Chondrocyte (in vitro differentiated cells): ENCODE measurements around the gene CLEC4G. TPM values are rescaled to one million over a fixed set of nuclear protein-coding genes. Genes with fewer than 3 reads are reported as not detected.

ENCODE experiments used
- DNase-seq: peaks from one replicate; pipeline ENCODE4 v3.0.0; 2021; ENCODE audit warnings: mixed read lengths, low spot score
- H3K27ac Mint-ChIP-seq: one replicate; pipeline ENCODE4 v1.8.0; 2021; ENCODE audit warnings: mild to moderate bottlenecking, moderate library complexity, mixed read lengths; ENCODE audit not compliant: unreplicated experiment
- H3K27me3 Mint-ChIP-seq: 2 replicates; pipeline ENCODE4 v1.8.0; 2021; ENCODE audit warnings: low read depth, mixed read lengths
- H3K36me3 Mint-ChIP-seq: 2 replicates; pipeline ENCODE4 v1.8.0; 2021; ENCODE audit warnings: low read depth, mixed read lengths
- H3K4me1 Mint-ChIP-seq: 2 replicates; pipeline ENCODE4 v1.8.0; 2021; ENCODE audit warnings: low read depth, mild to moderate bottlenecking, mixed read lengths
- H3K4me3 Mint-ChIP-seq: one replicate; pipeline ENCODE4 v1.8.0; 2021; ENCODE audit warnings: mild to moderate bottlenecking, moderate library complexity, mixed read lengths; ENCODE audit not compliant: unreplicated experiment
- H3K9me3 Mint-ChIP-seq: 2 replicates; pipeline ENCODE4 v1.8.0; 2021; ENCODE audit warnings: low read depth, mixed read lengths
- total RNA-seq: library from RNA; stranded (reverse); gene quantifications from 3 replicates; pipeline ENCODE4 v1.2.1, GENCODE V29; 2021
- TF ChIP-seq, protein P1 (sequence below): fragments of 200-600 bp; sonication (generic); IDR thresholded peaks from 2 replicates; pipeline ENCODE4 v1.5.0; 2021; ENCODE audit warnings: antibody characterized with exemption, mild to moderate bottlenecking, moderate library complexity

Gene CLEC4G
- total RNA-seq, 1 donor from 2014 or later = not detected

DNA sequence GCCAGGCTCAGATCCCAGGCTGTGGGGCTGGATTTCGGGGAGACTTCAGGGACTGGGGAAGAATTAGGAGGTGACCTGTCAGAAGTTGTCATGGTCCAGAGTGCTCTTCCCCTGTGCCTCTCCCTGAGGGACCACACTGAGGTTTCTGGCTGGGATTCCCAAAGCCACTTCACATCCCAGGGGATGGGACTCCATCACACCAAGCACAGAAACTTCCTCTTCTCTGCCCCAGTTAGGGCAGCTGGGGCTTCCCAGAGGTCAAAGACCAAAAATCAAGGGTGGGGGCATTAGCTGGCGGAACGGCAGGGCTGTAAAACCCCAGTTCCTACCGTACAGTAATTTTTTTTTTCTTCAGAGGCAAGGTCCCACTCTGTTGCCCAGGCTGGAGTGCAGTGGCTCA lies 37.4 kb downstream of the CLEC4G start:
- H3K27ac Mint-ChIP-seq = no peak overlapping the region
- H3K4me3 Mint-ChIP-seq = no peak overlapping the region
- DNase-seq = no peak
- H3K9me3 Mint-ChIP-seq = no peaks in the 10 kb centered on the region
- no peaks in the 10 kb centered on the region for H3K36me3 Mint-ChIP-seq
- H3K27me3 Mint-ChIP-seq = peaks cover 14% of the 10 kb centered on the region
- TF ChIP-seq, protein P1, sequence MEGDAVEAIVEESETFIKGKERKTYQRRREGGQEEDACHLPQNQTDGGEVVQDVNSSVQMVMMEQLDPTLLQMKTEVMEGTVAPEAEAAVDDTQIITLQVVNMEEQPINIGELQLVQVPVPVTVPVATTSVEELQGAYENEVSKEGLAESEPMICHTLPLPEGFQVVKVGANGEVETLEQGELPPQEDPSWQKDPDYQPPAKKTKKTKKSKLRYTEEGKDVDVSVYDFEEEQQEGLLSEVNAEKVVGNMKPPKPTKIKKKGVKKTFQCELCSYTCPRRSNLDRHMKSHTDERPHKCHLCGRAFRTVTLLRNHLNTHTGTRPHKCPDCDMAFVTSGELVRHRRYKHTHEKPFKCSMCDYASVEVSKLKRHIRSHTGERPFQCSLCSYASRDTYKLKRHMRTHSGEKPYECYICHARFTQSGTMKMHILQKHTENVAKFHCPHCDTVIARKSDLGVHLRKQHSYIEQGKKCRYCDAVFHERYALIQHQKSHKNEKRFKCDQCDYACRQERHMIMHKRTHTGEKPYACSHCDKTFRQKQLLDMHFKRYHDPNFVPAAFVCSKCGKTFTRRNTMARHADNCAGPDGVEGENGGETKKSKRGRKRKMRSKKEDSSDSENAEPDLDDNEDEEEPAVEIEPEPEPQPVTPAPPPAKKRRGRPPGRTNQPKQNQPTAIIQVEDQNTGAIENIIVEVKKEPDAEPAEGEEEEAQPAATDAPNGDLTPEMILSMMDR = no peak
- no peaks in the 10 kb centered on the region for H3K4me1 Mint-ChIP-seq

- peaks cover 5% of the 10 kb centered on the region for H3K27me3 Mint-ChIP-seq
- no peak for DNase-seq
- TF ChIP-seq, protein P1 = no peak
- no peaks in the 10 kb centered on the region for H3K4me1 Mint-ChIP-seq
- no peak overlapping the region for H3K4me3 Mint-ChIP-seq
- H3K27ac Mint-ChIP-seq = no peak overlapping the region
- no peaks in the 10 kb centered on the region for H3K9me3 Mint-ChIP-seq
- H3K36me3 Mint-ChIP-seq = no peaks in the 10 kb centered on the region
These were observed 39.4 kb downstream of the CLEC4G start for GRCh38 chr19:7692417-7693088.

DNA sequence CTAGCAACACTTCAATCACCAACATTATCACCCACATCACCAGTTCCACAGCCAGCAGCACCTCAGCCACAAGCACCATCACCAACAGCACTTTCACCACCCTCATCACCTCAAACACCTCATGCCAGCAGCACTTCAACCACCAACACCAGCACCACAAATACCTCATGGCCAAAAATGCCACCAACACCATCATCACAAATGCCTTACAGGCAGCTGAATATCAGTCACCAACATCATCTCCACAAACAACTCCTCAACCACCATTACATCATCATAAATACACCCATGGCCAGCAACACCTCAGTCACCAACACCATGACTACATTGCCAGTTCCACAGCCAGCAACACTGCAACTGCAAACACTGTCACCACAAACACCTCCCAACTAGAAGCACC lies 40.4 kb downstream of the CLEC4G start:
- Mint-ChIP-seq H3K4me3 (no peak overlapping the region), H3K27ac (no peak overlapping the region), H3K27me3 (peaks cover 2% of the 10 kb centered on the region), H3K36me3 (no peaks in the 10 kb centered on the region), H3K4me1 (no peaks in the 10 kb centered on the region), H3K9me3 (no peaks in the 10 kb centered on the region)
- no peak for DNase-seq
- TF ChIP-seq, protein P1 = no peak

DNA sequence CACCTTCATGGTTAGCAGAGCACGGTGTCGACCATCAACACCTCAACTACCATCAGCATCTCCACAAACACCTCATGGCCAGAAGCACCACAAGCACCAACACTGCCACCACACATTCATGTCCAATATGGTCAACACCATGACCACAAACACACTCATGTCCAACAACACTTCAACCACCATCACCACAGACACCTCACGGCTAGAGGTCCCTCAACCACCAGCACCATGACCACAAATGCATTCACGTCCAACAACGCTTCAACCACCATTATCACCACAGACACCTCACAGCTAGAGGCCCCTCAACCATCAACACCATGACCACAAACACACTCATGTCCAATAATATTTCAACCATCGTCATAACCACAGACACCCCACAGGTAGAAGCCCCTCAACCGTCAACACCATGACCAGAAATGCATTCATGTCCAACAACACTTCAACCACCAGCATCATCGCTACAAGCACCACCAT lies 41.1 kb downstream of the CLEC4G start:
- DNase-seq = no peak
- Mint-ChIP-seq H3K36me3 (no peaks in the 10 kb centered on the region), H3K27me3 (peaks cover 1% of the 10 kb centered on the region), H3K9me3 (no peaks in the 10 kb centered on the region), H3K4me3 (no peak overlapping the region), H3K4me1 (no peaks in the 10 kb centered on the region), H3K27ac (no peak overlapping the region)
- TF ChIP-seq, protein P1 = no peak

DNA sequence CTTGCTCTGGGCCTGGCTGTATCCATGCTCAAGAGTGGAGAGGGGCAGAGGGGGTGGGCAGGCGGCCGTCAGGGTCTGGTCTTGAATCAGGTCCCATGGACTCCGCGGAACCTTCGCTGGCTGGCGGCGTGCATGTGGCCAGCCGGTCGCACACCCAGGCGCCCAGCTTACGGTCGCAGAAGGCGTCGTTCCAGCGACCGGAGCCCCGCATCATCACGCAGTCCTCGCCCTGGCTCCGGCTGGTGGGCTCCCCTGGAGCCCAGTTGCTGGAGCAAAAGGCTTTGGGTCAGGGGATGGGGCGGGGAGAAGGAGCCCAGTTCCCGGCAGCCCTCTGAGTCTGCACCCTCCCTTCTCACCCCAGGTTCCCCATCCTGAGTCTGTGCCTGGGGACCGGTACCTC lies 42.7 kb downstream of the CLEC4G start:
- Mint-ChIP-seq H3K36me3 (peaks cover 2% of the 10 kb centered on the region), H3K27me3 (no peaks in the 10 kb centered on the region), H3K9me3 (no peaks in the 10 kb centered on the region), H3K4me3 (no peak overlapping the region), H3K4me1 (peaks cover 3% of the 10 kb centered on the region), H3K27ac (no peak overlapping the region)
- no peak for DNase-seq
- TF ChIP-seq, protein P1 = no peak
